ENCODE data around the gene KDM4D. TPM values are rescaled to one million over a fixed set of nuclear protein-coding genes. Genes with fewer than 3 reads are reported as not detected.
"Not testable (repeated sequence)": the region's sequence is repeated elsewhere in the genome, so short reads cannot be mapped to it uniquely, and the experiment has no call there.

Gene KDM4D
- total RNA-seq, 1 donor from 2014 or later, result 1.0 TPM

DNA sequence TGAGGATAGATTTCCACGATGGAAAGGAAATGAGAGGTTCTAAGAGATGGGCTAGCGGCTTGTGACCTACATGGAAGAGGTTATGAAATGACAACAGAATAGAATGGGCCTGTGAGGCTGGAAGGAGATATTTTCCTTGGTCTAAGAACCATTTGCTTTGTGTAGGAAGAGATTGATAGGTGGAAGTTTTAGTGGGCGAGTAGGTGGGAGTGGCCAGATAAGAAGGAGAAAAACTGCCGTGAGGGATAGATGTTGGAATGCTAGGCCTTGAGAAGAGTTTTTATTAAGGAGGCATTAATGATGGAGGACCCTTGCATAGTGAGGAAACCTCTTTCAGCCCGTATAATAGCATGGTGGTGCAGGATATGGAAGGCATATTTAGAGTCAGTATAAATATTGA, 48.0 kb downstream of the KDM4D start:
- not testable (repeated sequence) for H3K9ac ChIP-seq (ENCODE audit: low read depth in 1 of 3, low read length in 3 of 3); H3K4me3 ChIP-seq (ENCODE audit: low read length in 3 of 3); H3K36me3 ChIP-seq (ENCODE audit: control insufficient read depth in 3 of 3, insufficient read depth in 3 of 3, low read length in 3 of 3); H3K27ac ChIP-seq (ENCODE audit: low read depth, low read length); H3K27me3 ChIP-seq (ENCODE audit: control insufficient read depth in 3 of 3, insufficient read depth in 3 of 3, low read length in 3 of 3); H3K9me3 ChIP-seq (ENCODE audit: control insufficient read depth in 3 of 3, low read length in 3 of 3); H3K4me1 ChIP-seq (ENCODE audit: control insufficient read depth in 3 of 3, insufficient read depth in 3 of 3, low read length in 3 of 3)

- no peaks in the 10 kb centered on the region for H3K27me3 ChIP-seq (ENCODE audit: control insufficient read depth in 3 of 3, insufficient read depth in 3 of 3, low read length in 3 of 3)
- H3K4me1 ChIP-seq (ENCODE audit: control insufficient read depth in 3 of 3, insufficient read depth in 3 of 3, low read length in 3 of 3), result no peaks in the 10 kb centered on the region
- no peaks in the 10 kb centered on the region for H3K36me3 ChIP-seq (ENCODE audit: control insufficient read depth in 3 of 3, insufficient read depth in 3 of 3, low read length in 3 of 3)
- H3K4me3 ChIP-seq (ENCODE audit: low read length in 3 of 3), result no peak within 1 kb of the TSS
- H3K27ac ChIP-seq (ENCODE audit: low read depth, low read length), result no peak within 1 kb of the TSS
- no peak within 1 kb of the TSS for H3K9ac ChIP-seq (ENCODE audit: low read depth in 1 of 3, low read length in 3 of 3)
- H3K9me3 ChIP-seq (ENCODE audit: control insufficient read depth in 3 of 3, low read length in 3 of 3), result no peaks in the 10 kb centered on the region
Measured at GRCh38 chr11:95024958-95025357, 51.4 kb downstream of the KDM4D start, which contains the start of gene KDM4E. Gene KDM4E (plus strand): TSS chr11:95025258. CDS start chr11:95025558, 300 bp downstream.

DNA sequence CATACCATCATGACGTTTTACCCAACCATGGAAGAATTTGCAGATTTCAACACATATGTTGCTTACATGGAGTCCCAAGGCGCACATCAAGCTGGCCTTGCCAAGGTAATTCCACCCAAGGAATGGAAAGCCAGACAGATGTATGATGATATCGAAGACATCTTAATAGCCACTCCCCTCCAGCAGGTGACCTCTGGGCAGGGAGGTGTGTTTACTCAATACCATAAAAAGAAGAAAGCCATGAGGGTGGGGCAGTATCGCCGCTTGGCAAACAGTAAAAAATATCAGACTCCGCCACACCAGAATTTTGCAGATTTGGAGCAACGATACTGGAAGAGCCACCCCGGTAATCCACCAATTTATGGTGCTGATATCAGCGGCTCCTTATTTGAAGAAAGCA, 52.1 kb downstream of the KDM4D start:
- not testable (repeated sequence) for H3K36me3 ChIP-seq (ENCODE audit: control insufficient read depth in 3 of 3, insufficient read depth in 3 of 3, low read length in 3 of 3)

GRCh38 chr11:95028357-95028756, 54.8 kb downstream of the KDM4D start:
- Histone ChIP-seq H3K27me3 (ENCODE audit: control insufficient read depth in 3 of 3, insufficient read depth in 3 of 3, low read length in 3 of 3) (no peaks in the 10 kb centered on the region), H3K4me1 (ENCODE audit: control insufficient read depth in 3 of 3, insufficient read depth in 3 of 3, low read length in 3 of 3) (no peaks in the 10 kb centered on the region), H3K9me3 (ENCODE audit: control insufficient read depth in 3 of 3, low read length in 3 of 3) (no peaks in the 10 kb centered on the region), H3K4me3 (ENCODE audit: low read length in 3 of 3) (no peak overlapping the region), H3K9ac (ENCODE audit: low read depth in 1 of 3, low read length in 3 of 3) (no peak overlapping the region), H3K27ac (ENCODE audit: low read depth, low read length) (no peak overlapping the region), H3K36me3 (ENCODE audit: control insufficient read depth in 3 of 3, insufficient read depth in 3 of 3, low read length in 3 of 3) (no peaks in the 10 kb centered on the region)

More for the DNA sequence above, 52.1 kb downstream of the KDM4D start:
- H3K4me1 ChIP-seq (ENCODE audit: control insufficient read depth in 3 of 3, insufficient read depth in 3 of 3, low read length in 3 of 3); H3K9ac ChIP-seq (ENCODE audit: low read depth in 1 of 3, low read length in 3 of 3); H3K9me3 ChIP-seq (ENCODE audit: control insufficient read depth in 3 of 3, low read length in 3 of 3); H3K27ac ChIP-seq (ENCODE audit: low read depth, low read length); H3K27me3 ChIP-seq (ENCODE audit: control insufficient read depth in 3 of 3, insufficient read depth in 3 of 3, low read length in 3 of 3); H3K4me3 ChIP-seq (ENCODE audit: low read length in 3 of 3): not testable (repeated sequence)

GRCh38 chr11:95033051-95033450, 59.5 kb downstream of the KDM4D start:
- H3K4me3 ChIP-seq (ENCODE audit: low read length in 3 of 3), result no peak overlapping the region
- no peaks in the 10 kb centered on the region for H3K4me1 ChIP-seq (ENCODE audit: control insufficient read depth in 3 of 3, insufficient read depth in 3 of 3, low read length in 3 of 3)
- no peaks in the 10 kb centered on the region for H3K9me3 ChIP-seq (ENCODE audit: control insufficient read depth in 3 of 3, low read length in 3 of 3)
- no peak overlapping the region for H3K27ac ChIP-seq (ENCODE audit: low read depth, low read length)
- peaks cover 0 to 5% (median 2%) of the 10 kb centered on the region in 3 donors for H3K27me3 ChIP-seq (ENCODE audit: control insufficient read depth in 3 of 3, insufficient read depth in 3 of 3, low read length in 3 of 3)
- no peak overlapping the region for H3K9ac ChIP-seq (ENCODE audit: low read depth in 1 of 3, low read length in 3 of 3)
- H3K36me3 ChIP-seq (ENCODE audit: control insufficient read depth in 3 of 3, insufficient read depth in 3 of 3, low read length in 3 of 3), result no peaks in the 10 kb centered on the region

DNA sequence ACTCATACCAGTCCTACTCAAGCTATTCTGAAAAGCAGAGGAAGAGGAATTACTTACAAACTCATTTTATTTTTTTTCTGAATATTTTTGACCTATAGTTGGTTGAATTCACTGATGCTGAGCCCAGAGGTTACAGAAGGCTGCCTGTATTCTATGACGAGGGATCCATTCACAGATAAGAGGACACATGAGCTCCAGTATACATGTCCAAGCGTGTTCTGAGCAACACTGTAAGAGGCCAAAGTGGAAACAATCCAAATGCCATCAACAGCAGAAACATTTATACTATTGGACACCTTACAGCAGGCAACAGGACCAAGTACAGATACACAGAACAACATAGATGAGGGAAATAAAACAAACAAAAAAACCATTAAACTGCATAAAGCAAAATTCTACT, 61.8 kb downstream of the KDM4D start:
- H3K27ac ChIP-seq (ENCODE audit: low read depth, low read length), result no peak overlapping the region
- no peaks in the 10 kb centered on the region for H3K9me3 ChIP-seq (ENCODE audit: control insufficient read depth in 3 of 3, low read length in 3 of 3)
- H3K36me3 ChIP-seq (ENCODE audit: control insufficient read depth in 3 of 3, insufficient read depth in 3 of 3, low read length in 3 of 3), result no peaks in the 10 kb centered on the region
- peaks cover 0 to 7% (median 6%) of the 10 kb centered on the region in 3 donors for H3K27me3 ChIP-seq (ENCODE audit: control insufficient read depth in 3 of 3, insufficient read depth in 3 of 3, low read length in 3 of 3)
- no peak overlapping the region for H3K9ac ChIP-seq (ENCODE audit: low read depth in 1 of 3, low read length in 3 of 3)
- no peak overlapping the region for H3K4me3 ChIP-seq (ENCODE audit: low read length in 3 of 3)
- no peaks in the 10 kb centered on the region for H3K4me1 ChIP-seq (ENCODE audit: control insufficient read depth in 3 of 3, insufficient read depth in 3 of 3, low read length in 3 of 3)

GRCh38 chr11:95037356-95038035, 64.0 kb downstream of the KDM4D start:
- not testable (repeated sequence) for H3K27ac ChIP-seq (ENCODE audit: low read depth, low read length); H3K9me3 ChIP-seq (ENCODE audit: control insufficient read depth in 3 of 3, low read length in 3 of 3); H3K36me3 ChIP-seq (ENCODE audit: control insufficient read depth in 3 of 3, insufficient read depth in 3 of 3, low read length in 3 of 3); H3K4me1 ChIP-seq (ENCODE audit: control insufficient read depth in 3 of 3, insufficient read depth in 3 of 3, low read length in 3 of 3); H3K9ac ChIP-seq (ENCODE audit: low read depth in 1 of 3, low read length in 3 of 3)
- peaks cover 10 to 16% (median 12%) of the 10 kb centered on the region in 3 donors for H3K27me3 ChIP-seq (ENCODE audit: control insufficient read depth in 3 of 3, insufficient read depth in 3 of 3, low read length in 3 of 3)
- H3K4me3 ChIP-seq (ENCODE audit: low read length in 3 of 3), result peak overlapping the region in 1 of 3 donors; percentile 22

- Histone ChIP-seq H3K36me3 (ENCODE audit: control insufficient read depth in 3 of 3, insufficient read depth in 3 of 3, low read length in 3 of 3) (no peaks in the 10 kb centered on the region), H3K4me1 (ENCODE audit: control insufficient read depth in 3 of 3, insufficient read depth in 3 of 3, low read length in 3 of 3) (no peaks in the 10 kb centered on the region), H3K27me3 (ENCODE audit: control insufficient read depth in 3 of 3, insufficient read depth in 3 of 3, low read length in 3 of 3) (peaks cover 19 to 20% (median 19%) of the 10 kb centered on the region in 3 donors), H3K9ac (ENCODE audit: low read depth in 1 of 3, low read length in 3 of 3) (no peak overlapping the region), H3K9me3 (ENCODE audit: control insufficient read depth in 3 of 3, low read length in 3 of 3) (no peaks in the 10 kb centered on the region), H3K27ac (ENCODE audit: low read depth, low read length) (no peak overlapping the region), H3K4me3 (ENCODE audit: low read length in 3 of 3) (no peak overlapping the region)
Measured at GRCh38 chr11:95042239-95042638, 68.7 kb downstream of the KDM4D start.

DNA sequence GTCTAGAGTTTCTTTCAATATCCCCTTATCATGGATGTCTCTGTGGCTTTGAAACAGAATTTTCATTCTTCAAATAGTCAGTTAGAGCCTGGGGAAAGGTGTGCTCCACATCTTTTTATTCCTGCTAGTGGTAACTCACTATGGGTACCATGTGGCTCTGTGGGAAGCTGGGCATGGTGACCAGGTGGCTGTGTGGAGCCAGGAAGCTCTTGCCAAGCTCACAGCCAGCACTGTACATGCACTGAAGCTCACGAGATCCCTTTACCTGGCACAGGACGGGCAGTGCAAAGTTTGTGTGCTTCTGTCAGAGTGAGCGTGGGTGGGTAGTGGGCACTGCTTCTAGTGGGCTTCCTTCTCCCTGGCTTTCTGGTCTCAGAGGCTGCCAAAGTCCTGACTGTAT, 69.4 kb downstream of the KDM4D start:
- Histone ChIP-seq H3K27me3 (ENCODE audit: control insufficient read depth in 3 of 3, insufficient read depth in 3 of 3, low read length in 3 of 3) (peaks cover 15 to 20% (median 18%) of the 10 kb centered on the region in 3 donors), H3K36me3 (ENCODE audit: control insufficient read depth in 3 of 3, insufficient read depth in 3 of 3, low read length in 3 of 3) (no peaks in the 10 kb centered on the region), H3K4me1 (ENCODE audit: control insufficient read depth in 3 of 3, insufficient read depth in 3 of 3, low read length in 3 of 3) (no peaks in the 10 kb centered on the region), H3K4me3 (ENCODE audit: low read length in 3 of 3) (no peak overlapping the region), H3K27ac (ENCODE audit: low read depth, low read length) (no peak overlapping the region), H3K9me3 (ENCODE audit: control insufficient read depth in 3 of 3, low read length in 3 of 3) (no peaks in the 10 kb centered on the region), H3K9ac (ENCODE audit: low read depth in 1 of 3, low read length in 3 of 3) (no peak overlapping the region)

- Histone ChIP-seq H3K9me3 (ENCODE audit: control insufficient read depth in 3 of 3, low read length in 3 of 3) (no peaks in the 10 kb centered on the region), H3K36me3 (ENCODE audit: control insufficient read depth in 3 of 3, insufficient read depth in 3 of 3, low read length in 3 of 3) (no peaks in the 10 kb centered on the region), H3K9ac (ENCODE audit: low read depth in 1 of 3, low read length in 3 of 3) (no peak overlapping the region), H3K27ac (ENCODE audit: low read depth, low read length) (no peak overlapping the region), H3K4me1 (ENCODE audit: control insufficient read depth in 3 of 3, insufficient read depth in 3 of 3, low read length in 3 of 3) (no peaks in the 10 kb centered on the region), H3K27me3 (ENCODE audit: control insufficient read depth in 3 of 3, insufficient read depth in 3 of 3, low read length in 3 of 3) (peaks cover 12 to 20% (median 12%) of the 10 kb centered on the region in 3 donors), H3K4me3 (ENCODE audit: low read length in 3 of 3) (no peak overlapping the region)
Measured at GRCh38 chr11:95044010-95044409, 70.5 kb downstream of the KDM4D start.
